GM10266 (cell line): Measurements from ENCODE around the gene ARHGAP1.

ENCODE experiments used
- DNase-seq: peaks from one replicate; pipeline ENCODE4 v3.0.0; 2012; ENCODE audit errors: extremely low spot score
- TF ChIP-seq, protein P1 (sequence below): IDR thresholded peaks from 2 replicates; pipeline ENCODE4 v1.5.1; 2012; ENCODE audit warnings: mild to moderate bottlenecking, low read depth; ENCODE audit not compliant: control insufficient read depth, insufficient read depth; ENCODE audit errors: missing control alignments

Gene ARHGAP1

DNA sequence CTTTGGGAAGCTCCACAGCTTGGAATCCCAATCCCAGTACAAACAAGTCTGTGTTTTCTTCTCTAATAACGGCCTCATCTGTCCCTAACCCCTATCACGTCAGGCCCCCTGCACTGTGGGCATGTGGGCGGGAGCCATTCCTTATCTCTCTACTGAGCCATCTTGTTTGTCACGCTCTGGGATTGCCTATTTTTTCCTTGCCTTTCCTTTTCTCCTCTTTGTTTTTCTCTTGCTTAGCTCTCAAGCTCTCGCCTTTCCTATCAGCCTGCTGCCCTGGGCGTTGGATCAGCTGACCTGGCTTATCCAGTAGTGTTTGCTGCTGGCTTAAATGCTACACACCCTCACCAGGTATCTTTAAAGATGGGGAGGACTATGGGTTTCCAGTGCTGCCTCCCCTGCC lies 35.8 kb downstream of the ARHGAP1 start:
- no peak for DNase-seq
- TF ChIP-seq, protein P1, sequence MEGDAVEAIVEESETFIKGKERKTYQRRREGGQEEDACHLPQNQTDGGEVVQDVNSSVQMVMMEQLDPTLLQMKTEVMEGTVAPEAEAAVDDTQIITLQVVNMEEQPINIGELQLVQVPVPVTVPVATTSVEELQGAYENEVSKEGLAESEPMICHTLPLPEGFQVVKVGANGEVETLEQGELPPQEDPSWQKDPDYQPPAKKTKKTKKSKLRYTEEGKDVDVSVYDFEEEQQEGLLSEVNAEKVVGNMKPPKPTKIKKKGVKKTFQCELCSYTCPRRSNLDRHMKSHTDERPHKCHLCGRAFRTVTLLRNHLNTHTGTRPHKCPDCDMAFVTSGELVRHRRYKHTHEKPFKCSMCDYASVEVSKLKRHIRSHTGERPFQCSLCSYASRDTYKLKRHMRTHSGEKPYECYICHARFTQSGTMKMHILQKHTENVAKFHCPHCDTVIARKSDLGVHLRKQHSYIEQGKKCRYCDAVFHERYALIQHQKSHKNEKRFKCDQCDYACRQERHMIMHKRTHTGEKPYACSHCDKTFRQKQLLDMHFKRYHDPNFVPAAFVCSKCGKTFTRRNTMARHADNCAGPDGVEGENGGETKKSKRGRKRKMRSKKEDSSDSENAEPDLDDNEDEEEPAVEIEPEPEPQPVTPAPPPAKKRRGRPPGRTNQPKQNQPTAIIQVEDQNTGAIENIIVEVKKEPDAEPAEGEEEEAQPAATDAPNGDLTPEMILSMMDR, result no peak

- TF ChIP-seq, protein P1, result no peak
- DNase-seq, result no peak
These were observed 37.0 kb downstream of the ARHGAP1 start for GRCh38 chr11:46663277-46663940.

DNA sequence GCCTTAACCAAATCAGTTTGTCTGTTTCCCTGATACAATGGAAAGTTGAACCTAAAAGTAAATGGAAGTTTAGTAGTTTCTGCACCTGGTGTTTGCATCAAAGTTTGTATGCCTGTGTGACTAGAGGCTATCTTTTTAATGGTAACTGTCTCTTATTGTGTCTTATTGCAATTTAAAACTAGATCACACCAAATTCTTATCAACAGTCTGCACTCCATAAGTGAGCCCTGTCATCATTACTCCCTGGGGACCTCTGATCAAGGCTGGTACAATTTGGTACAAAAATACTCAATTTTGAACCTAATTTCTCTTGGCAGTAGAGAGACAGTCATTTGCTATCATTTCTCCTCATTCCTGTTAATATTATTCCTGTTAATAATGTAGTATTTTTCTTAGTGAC lies 38.1 kb downstream of the ARHGAP1 start:
- TF ChIP-seq, protein P1, result no peak
- no peak for DNase-seq

- TF ChIP-seq, protein P1, result no peak
- DNase-seq, result no peak
These were observed 38.6 kb downstream of the ARHGAP1 start for GRCh38 chr11:46661836-46662235.

DNA sequence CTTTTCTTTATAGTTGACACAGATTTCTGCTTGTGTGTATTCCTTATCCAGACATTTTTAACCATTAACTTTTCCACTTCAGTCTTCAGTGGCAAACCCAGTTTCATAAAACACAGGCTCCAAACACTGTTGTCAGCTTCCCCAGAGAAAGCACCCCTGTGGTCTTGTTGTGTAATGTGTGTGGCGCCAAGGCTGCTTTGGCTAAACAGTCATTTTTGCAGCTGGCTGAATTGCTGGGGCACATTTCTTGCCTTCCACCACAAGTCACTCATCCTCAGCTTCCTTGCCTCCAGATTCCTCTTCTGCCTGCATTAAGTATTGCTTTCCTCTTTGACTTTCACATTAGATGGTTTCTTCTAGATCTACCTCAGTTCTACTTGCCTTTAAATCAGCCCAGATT lies 40.5 kb downstream of the ARHGAP1 start:
- TF ChIP-seq, protein P1, result no peak
- DNase-seq, result no peak

- TF ChIP-seq, protein P1, result no peak
These were observed 42.2 kb downstream of the ARHGAP1 start for GRCh38 chr11:46658259-46658658.

GRCh38 chr11:46657186-46657585 lies 43.2 kb downstream of the ARHGAP1 start:
- TF ChIP-seq, protein P1, result no peak
- no peak for DNase-seq

More at GRCh38 chr11:46658259-46658658, 42.2 kb downstream of the ARHGAP1 start:
- DNase-seq, result no peak
